Astrocyte of the cerebellum (primary cell): ENCODE data around the gene CLRN2.
"Not testable (repeated sequence)": the region's sequence is repeated elsewhere in the genome, so short reads cannot be mapped to it uniquely, and the experiment has no call there.

Source experiments
- DNase-seq: peaks from one replicate; pipeline ENCODE4 v3.0.0-alpha.2; 2011; ENCODE audit warnings: low read depth
- H3K4me3 ChIP-seq: 2 replicates; pipeline ENCODE4 v1.5.1; 2011; ENCODE audit warnings: mild to moderate bottlenecking, low read depth, low read length, moderate library complexity
- CTCF ChIP-seq: IDR thresholded peaks from 2 replicates; pipeline ENCODE4 v1.5.1; 2012; ENCODE audit warnings: low read length, low read depth, moderate library complexity, mild to moderate bottlenecking; ENCODE audit errors: missing control alignments
- in situ Hi-C: cut with HindIII; loops from 2 replicates; pipeline ENCODE4 v1.10.0; 2017; ENCODE audit warnings: low sequenced_read_pairs

The CLRN2 gene

GRCh38 chr4:17560065-17560673 lies 45.2 kb downstream of the CLRN2 start:
- no peak for DNase-seq
- in situ Hi-C loops: no loop called here
- H3K4me3 ChIP-seq: no peak overlapping the region
- TF ChIP-seq CTCF: no peak

- in situ Hi-C loops: no loop called here
- no peak for TF ChIP-seq CTCF
- DNase-seq: no peak
- H3K4me3 ChIP-seq: no peak overlapping the region
These were observed 46.4 kb downstream of the CLRN2 start for GRCh38 chr4:17561195-17561909.

GRCh38 chr4:17562157-17562556 lies 47.2 kb downstream of the CLRN2 start:
- no peak for TF ChIP-seq CTCF
- no peak overlapping the region for H3K4me3 ChIP-seq
- in situ Hi-C loops: no loop called here
- no peak for DNase-seq

- in situ Hi-C loops: no loop called here
These were observed 50.9 kb downstream of the CLRN2 start for GRCh38 chr4:17565846-17566245.

GRCh38 chr4:17567271-17567670 lies 52.3 kb downstream of the CLRN2 start:
- no peak overlapping the region for H3K4me3 ChIP-seq
- DNase-seq: no peak
- in situ Hi-C loops: no loop called here
- no peak for TF ChIP-seq CTCF

More at GRCh38 chr4:17565846-17566245, 50.9 kb downstream of the CLRN2 start:
- no peak for TF ChIP-seq CTCF
- DNase-seq: no peak
- no peak overlapping the region for H3K4me3 ChIP-seq

GRCh38 chr4:17574206-17574605 lies 59.2 kb downstream of the CLRN2 start:
- in situ Hi-C loops: no loop called here
- no peak overlapping the region for H3K4me3 ChIP-seq

GRCh38 chr4:17575177-17575576 lies 60.2 kb downstream of the CLRN2 start:
- in situ Hi-C loops, DNase-seq, H3K4me3 ChIP-seq: not testable (repeated sequence)

More at GRCh38 chr4:17574206-17574605, 59.2 kb downstream of the CLRN2 start:
- no peak for DNase-seq
- no peak for TF ChIP-seq CTCF
